ENCODE measurements around the gene EFEMP1. TPM values are rescaled to one million over a fixed set of nuclear protein-coding genes. Genes with fewer than 3 reads are reported as not detected.

The EFEMP1 gene
- polyA plus RNA-seq, 3 donors: not detected

DNA sequence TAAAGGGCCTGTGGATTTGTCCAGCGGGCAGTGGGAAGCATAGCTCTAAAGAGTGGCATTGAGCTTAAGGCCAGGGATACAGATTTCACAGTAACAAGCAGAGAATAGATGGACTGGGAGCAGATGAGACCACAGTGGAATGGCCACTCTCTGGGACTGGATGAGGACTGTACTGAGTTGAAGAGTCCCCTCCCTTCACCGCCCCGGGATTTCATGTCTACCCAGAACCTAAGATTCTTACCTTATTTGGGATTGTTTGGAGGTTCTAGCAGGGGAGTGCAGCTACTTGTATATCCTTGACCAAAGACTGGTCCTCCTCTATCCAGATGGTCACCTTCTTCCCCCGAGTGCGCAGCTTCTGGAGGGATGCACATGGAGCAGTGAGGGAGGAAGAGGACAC lies 28.0 kb upstream of the EFEMP1 start:
- no peak overlapping the region for H3K27ac Mint-ChIP-seq
- H3K36me3 Mint-ChIP-seq: no peaks in the 10 kb centered on the region
- no peak overlapping the region for H3K4me2 ChIP-seq (replicated peaks; ENCODE audit: extremely low read depth, low read length, poor library complexity, severe bottlenecking)
- TF ChIP-seq, protein P1, sequence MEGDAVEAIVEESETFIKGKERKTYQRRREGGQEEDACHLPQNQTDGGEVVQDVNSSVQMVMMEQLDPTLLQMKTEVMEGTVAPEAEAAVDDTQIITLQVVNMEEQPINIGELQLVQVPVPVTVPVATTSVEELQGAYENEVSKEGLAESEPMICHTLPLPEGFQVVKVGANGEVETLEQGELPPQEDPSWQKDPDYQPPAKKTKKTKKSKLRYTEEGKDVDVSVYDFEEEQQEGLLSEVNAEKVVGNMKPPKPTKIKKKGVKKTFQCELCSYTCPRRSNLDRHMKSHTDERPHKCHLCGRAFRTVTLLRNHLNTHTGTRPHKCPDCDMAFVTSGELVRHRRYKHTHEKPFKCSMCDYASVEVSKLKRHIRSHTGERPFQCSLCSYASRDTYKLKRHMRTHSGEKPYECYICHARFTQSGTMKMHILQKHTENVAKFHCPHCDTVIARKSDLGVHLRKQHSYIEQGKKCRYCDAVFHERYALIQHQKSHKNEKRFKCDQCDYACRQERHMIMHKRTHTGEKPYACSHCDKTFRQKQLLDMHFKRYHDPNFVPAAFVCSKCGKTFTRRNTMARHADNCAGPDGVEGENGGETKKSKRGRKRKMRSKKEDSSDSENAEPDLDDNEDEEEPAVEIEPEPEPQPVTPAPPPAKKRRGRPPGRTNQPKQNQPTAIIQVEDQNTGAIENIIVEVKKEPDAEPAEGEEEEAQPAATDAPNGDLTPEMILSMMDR (IDR thresholded peaks at IDR 0.05): no peak
- no peaks in the 10 kb centered on the region for H3K9me3 ChIP-seq (replicated peaks in 1 of 2; ENCODE audit: control insufficient read depth in 1 of 2, insufficient read depth in 1 of 2, low read length in 2 of 2)
- no peak for DNase-seq
- no peak overlapping the region for H3K4me3 Mint-ChIP-seq
- H3K9me3 Mint-ChIP-seq: peaks cover 0 to 2% (median 0%) of the 10 kb centered on the region in 7 donors
- H3K27ac ChIP-seq (ENCODE audit: low read depth in 1 of 2, low read length in 2 of 2): no peak overlapping the region
- H3K27me3 ChIP-seq (ENCODE audit: control insufficient read depth in 2 of 2, insufficient read depth in 2 of 2, low read length in 2 of 2): no peaks in the 10 kb centered on the region
- H3K9ac ChIP-seq (ENCODE audit: insufficient read depth, low read length, poor library complexity, severe bottlenecking): no peak overlapping the region
- H3K4me1 ChIP-seq (ENCODE audit: control insufficient read depth in 1 of 2, insufficient read depth in 2 of 2, low read length in 2 of 2): no peaks in the 10 kb centered on the region
- 100% methylated on average over 2 of the region's 5 CpGs for WGBS (ENCODE audit: insufficient coverage)
- H3K27me3 Mint-ChIP-seq (ENCODE audit: low read depth in 3 of 3): peaks cover 0 to 2% (median 2%) of the 10 kb centered on the region in 3 donors
- no peaks in the 10 kb centered on the region for H3K4me1 Mint-ChIP-seq
- no peaks in the 10 kb centered on the region for H4K20me1 ChIP-seq (ENCODE audit: insufficient read depth, low read length)
- H3K79me2 ChIP-seq (ENCODE audit: insufficient read depth, low read length): no peaks in the 10 kb centered on the region
- no peaks in the 10 kb centered on the region for H3K36me3 ChIP-seq (replicated peaks in 1 of 2; ENCODE audit: control insufficient read depth in 1 of 2, insufficient read depth in 2 of 2, low read length in 2 of 2)
- H2AFZ ChIP-seq (ENCODE audit: insufficient read depth, low read depth, low read length, poor library complexity, severe bottlenecking): no peak overlapping the region
- intact Hi-C loops (cut with micrococcal nuclease): no loop called here
- H3K4me3 ChIP-seq (replicated peaks in 1 of 3; ENCODE audit: low read depth in 2 of 3, low read length in 3 of 3): no peak overlapping the region

DNA sequence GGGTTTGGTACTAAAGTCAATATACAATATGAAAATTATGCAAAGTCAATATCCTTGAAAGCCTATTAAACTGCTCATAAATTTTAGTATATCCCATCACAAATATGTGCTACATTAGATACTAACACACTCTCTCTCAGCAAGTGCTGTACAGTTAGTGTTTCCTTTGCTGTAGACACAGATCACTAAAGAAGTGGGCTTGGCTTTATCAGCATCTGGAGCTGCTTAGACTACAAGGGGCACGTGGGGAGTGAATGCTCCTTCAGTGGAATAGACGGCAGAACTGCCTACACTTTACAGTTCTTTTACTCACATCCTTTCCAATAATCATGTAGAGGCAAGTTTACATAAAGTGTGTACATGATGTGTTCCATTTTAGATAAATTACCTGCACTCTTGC lies 26.0 kb upstream of the EFEMP1 start:
- peaks cover 0 to 2% (median 2%) of the 10 kb centered on the region in 3 donors for H3K27me3 Mint-ChIP-seq (ENCODE audit: low read depth in 3 of 3)
- no peaks in the 10 kb centered on the region for H4K20me1 ChIP-seq (ENCODE audit: insufficient read depth, low read length)
- intact Hi-C loops (cut with micrococcal nuclease): no loop called here
- no peaks in the 10 kb centered on the region for H3K79me2 ChIP-seq (ENCODE audit: insufficient read depth, low read length)
- no peak overlapping the region for H3K4me3 Mint-ChIP-seq
- no peaks in the 10 kb centered on the region for H3K4me1 ChIP-seq (ENCODE audit: control insufficient read depth in 1 of 2, insufficient read depth in 2 of 2, low read length in 2 of 2)
- no peak overlapping the region for H3K4me2 ChIP-seq (replicated peaks; ENCODE audit: extremely low read depth, low read length, poor library complexity, severe bottlenecking)
- no peaks in the 10 kb centered on the region for H3K27me3 ChIP-seq (ENCODE audit: control insufficient read depth in 2 of 2, insufficient read depth in 2 of 2, low read length in 2 of 2)
- H3K9ac ChIP-seq (ENCODE audit: insufficient read depth, low read length, poor library complexity, severe bottlenecking): no peak overlapping the region
- H3K9me3 Mint-ChIP-seq: peaks cover 0 to 3% (median 0%) of the 10 kb centered on the region in 7 donors
- no peak overlapping the region for H2AFZ ChIP-seq (ENCODE audit: insufficient read depth, low read depth, low read length, poor library complexity, severe bottlenecking)
- H3K27ac ChIP-seq (ENCODE audit: low read depth in 1 of 2, low read length in 2 of 2): no peak overlapping the region
- WGBS (ENCODE audit: insufficient coverage): no CpG with 5 or more reads among the region's 2 CpGs
- H3K4me3 ChIP-seq (replicated peaks in 1 of 3; ENCODE audit: low read depth in 2 of 3, low read length in 3 of 3): no peak overlapping the region
- TF ChIP-seq, protein P1 (IDR thresholded peaks at IDR 0.05): no peak
- H3K4me1 Mint-ChIP-seq: no peaks in the 10 kb centered on the region
- H3K27ac Mint-ChIP-seq: no peak overlapping the region
- H3K36me3 ChIP-seq (replicated peaks in 1 of 2; ENCODE audit: control insufficient read depth in 1 of 2, insufficient read depth in 2 of 2, low read length in 2 of 2): no peaks in the 10 kb centered on the region
- no peaks in the 10 kb centered on the region for H3K9me3 ChIP-seq (replicated peaks in 1 of 2; ENCODE audit: control insufficient read depth in 1 of 2, insufficient read depth in 1 of 2, low read length in 2 of 2)
- DNase-seq: no peak
- H3K36me3 Mint-ChIP-seq: no peaks in the 10 kb centered on the region

Measured in CD14-positive monocyte (primary cell).